ENCODE results near the gene KLF6. TPM values are rescaled to one million over a fixed set of nuclear protein-coding genes. Genes with fewer than 3 reads are reported as not detected.

KLF6 gene
- total and polyA plus RNA-seq, 9 donors = 45.4 to 178 (median 85.7) TPM

GRCh38 chr10:3760083-3760482 is 24.9 kb downstream of the KLF6 start:
- H3K4me1 ChIP-seq (ENCODE audit: insufficient read depth) = no peaks in the 10 kb centered on the region
- 95 to 99% (median 97%) methylated on average over 14 of the region's 14 CpGs for WGBS, 3 donors
- no peaks in the 10 kb centered on the region for H3K27me3 ChIP-seq
- no peak for TF ChIP-seq EP300 (IDR thresholded peaks at IDR 0.05)
- TF ChIP-seq, protein P1, sequence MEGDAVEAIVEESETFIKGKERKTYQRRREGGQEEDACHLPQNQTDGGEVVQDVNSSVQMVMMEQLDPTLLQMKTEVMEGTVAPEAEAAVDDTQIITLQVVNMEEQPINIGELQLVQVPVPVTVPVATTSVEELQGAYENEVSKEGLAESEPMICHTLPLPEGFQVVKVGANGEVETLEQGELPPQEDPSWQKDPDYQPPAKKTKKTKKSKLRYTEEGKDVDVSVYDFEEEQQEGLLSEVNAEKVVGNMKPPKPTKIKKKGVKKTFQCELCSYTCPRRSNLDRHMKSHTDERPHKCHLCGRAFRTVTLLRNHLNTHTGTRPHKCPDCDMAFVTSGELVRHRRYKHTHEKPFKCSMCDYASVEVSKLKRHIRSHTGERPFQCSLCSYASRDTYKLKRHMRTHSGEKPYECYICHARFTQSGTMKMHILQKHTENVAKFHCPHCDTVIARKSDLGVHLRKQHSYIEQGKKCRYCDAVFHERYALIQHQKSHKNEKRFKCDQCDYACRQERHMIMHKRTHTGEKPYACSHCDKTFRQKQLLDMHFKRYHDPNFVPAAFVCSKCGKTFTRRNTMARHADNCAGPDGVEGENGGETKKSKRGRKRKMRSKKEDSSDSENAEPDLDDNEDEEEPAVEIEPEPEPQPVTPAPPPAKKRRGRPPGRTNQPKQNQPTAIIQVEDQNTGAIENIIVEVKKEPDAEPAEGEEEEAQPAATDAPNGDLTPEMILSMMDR (IDR thresholded peaks at IDR 0.05) = no peak
- no peak for TF ChIP-seq POLR2A (IDR thresholded peaks at IDR 0.05)
- H3K36me3 ChIP-seq = no peaks in the 10 kb centered on the region
- no peak overlapping the region for H3K27ac ChIP-seq
- H3K9me3 ChIP-seq = no peaks in the 10 kb centered on the region
- DNase-seq = no peak
- intact Hi-C loops (cut with DNase I) = no loop called here
- H3K4me3 ChIP-seq = no peak overlapping the region

- no peaks in the 10 kb centered on the region for H3K27me3 ChIP-seq
- no peaks in the 10 kb centered on the region for H3K36me3 ChIP-seq
- no peak overlapping the region for H3K4me3 ChIP-seq
- no peak for DNase-seq
- TF ChIP-seq EP300 (IDR thresholded peaks at IDR 0.05) (no peak), POLR2A (IDR thresholded peaks at IDR 0.05) (no peak)
- TF ChIP-seq, protein P1 (IDR thresholded peaks at IDR 0.05) = no peak
- 84 to 90% (median 86%) methylated on average over 2 of the region's 2 CpGs for WGBS, 3 donors
- no peaks in the 10 kb centered on the region for H3K9me3 ChIP-seq
- H3K27ac ChIP-seq = no peak overlapping the region
- no peaks in the 10 kb centered on the region for H3K4me1 ChIP-seq (ENCODE audit: insufficient read depth)
- intact Hi-C loops (cut with DNase I) = no loop called here
Observed at GRCh38 chr10:3759397-3759796, 25.6 kb downstream of the KLF6 start.

- intact Hi-C loops (cut with DNase I) = no loop called here
- Histone ChIP-seq H3K4me1 (ENCODE audit: insufficient read depth) (no peaks in the 10 kb centered on the region), H3K36me3 (no peaks in the 10 kb centered on the region), H3K4me3 (no peak overlapping the region), H3K27ac (no peak overlapping the region), H3K27me3 (no peaks in the 10 kb centered on the region), H3K9me3 (no peaks in the 10 kb centered on the region)
- WGBS, 3 donors = 77 to 86% (median 79%) methylated on average over 6 of the region's 6 CpGs
- no peak for DNase-seq
- TF ChIP-seq POLR2A (IDR thresholded peaks at IDR 0.05) (no peak), EP300 (IDR thresholded peaks at IDR 0.05) (no peak)
- TF ChIP-seq, protein P1 (IDR thresholded peaks at IDR 0.05) = no peak
Observed at GRCh38 chr10:3758491-3758970, 26.5 kb downstream of the KLF6 start.

DNA sequence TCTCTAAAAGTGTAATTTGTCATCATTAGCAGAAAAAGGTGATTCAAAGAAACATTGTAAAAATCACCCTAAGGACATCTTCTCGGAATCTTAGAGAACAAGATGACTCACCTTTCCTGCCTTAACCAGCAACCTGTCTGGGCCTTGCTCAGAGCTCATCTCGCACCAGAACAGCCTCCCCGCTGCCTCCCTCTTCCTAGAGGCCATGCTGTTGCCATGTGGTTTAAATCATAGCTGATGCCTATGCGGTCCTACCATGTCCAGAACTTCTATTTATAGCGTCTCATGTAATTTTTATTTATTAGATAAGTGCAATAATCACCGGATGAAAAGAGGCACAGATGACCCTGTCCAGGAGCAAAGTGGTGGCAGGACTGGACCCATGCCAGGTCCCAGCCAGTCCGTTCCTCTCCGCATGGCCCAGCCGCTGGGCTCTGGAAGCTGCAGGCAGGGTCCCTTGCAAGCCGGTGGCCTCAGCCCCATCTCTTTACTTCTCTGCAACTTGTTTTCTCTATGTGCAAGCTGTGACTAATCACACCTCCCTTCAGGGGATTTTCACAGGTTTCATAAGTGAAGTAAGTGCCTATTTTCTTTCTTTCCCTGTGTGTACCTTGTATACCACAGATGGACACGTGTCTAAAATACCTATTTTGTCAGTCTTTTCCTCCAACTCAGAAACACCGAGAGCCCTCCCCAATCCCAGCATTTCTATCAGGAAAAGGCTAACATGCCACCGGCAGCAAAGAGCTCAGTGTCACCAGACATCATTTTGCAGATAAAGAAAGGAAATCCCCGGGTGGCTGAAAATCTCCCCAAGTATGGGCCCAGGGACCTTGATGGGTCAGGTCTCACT is 27.1 kb downstream of the KLF6 start:
- H3K36me3 ChIP-seq = no peaks in the 10 kb centered on the region
- TF ChIP-seq, protein P1 (IDR thresholded peaks at IDR 0.05) = no peak
- TF ChIP-seq POLR2A (IDR thresholded peaks at IDR 0.05) (no peak), EP300 (IDR thresholded peaks at IDR 0.05) (no peak)
- no peak overlapping the region for H3K4me3 ChIP-seq
- WGBS, 3 donors = 80 to 82% (median 80%) methylated on average over 14 of the region's 14 CpGs
- H3K27ac ChIP-seq = no peak overlapping the region
- intact Hi-C loops (cut with DNase I) = no loop called here
- no peaks in the 10 kb centered on the region for H3K4me1 ChIP-seq (ENCODE audit: insufficient read depth)
- H3K9me3 ChIP-seq = no peaks in the 10 kb centered on the region
- H3K27me3 ChIP-seq = no peaks in the 10 kb centered on the region
- no peak for DNase-seq
